ENCODE results near the gene DLG5.

DLG5 gene

DNA sequence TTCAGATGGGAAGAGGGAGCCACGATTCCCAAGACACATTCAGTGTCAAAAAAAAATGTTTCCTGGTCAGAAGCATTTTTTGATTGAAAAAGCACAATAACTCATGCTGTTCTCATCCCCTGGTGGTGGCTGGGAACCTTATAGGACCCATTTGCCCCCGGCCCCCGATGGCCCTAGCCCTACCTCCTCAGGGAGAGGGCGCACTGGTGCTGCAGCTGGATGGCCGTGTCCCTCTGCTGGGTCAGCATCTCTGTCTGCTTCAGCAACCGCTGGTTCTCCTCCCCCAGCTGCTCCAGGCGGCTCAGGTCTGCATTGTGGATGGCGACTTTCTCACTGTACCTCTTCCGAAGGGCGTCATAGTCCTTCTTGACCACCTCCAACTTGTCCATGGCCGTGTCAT, 83.3 kb downstream of the DLG5 start:
- TF ChIP-seq SIN3A (IDR thresholded peaks at IDR 0.05; ENCODE audit: borderline replicate concordance, insufficient read depth, low read length): no peak
- TF ChIP-seq FOXP2 (optimal IDR thresholded peaks at IDR 0.05; ENCODE audit: borderline replicate concordance, extremely low read depth, extremely low read length, insufficient read depth): no peak
- no peak for TF ChIP-seq POLR2AphosphoS5 (IDR thresholded peaks at IDR 0.05; ENCODE audit: low read depth, low read length)
- no peak for TF ChIP-seq TAF1 (IDR thresholded peaks at IDR 0.05; ENCODE audit: borderline replicate concordance, insufficient read depth, low read length)
- TF ChIP-seq REST (IDR thresholded peaks at IDR 0.05; ENCODE audit: insufficient read depth in 1 of 2, low read depth in 2 of 2, low read length in 2 of 2): no peak

DNA sequence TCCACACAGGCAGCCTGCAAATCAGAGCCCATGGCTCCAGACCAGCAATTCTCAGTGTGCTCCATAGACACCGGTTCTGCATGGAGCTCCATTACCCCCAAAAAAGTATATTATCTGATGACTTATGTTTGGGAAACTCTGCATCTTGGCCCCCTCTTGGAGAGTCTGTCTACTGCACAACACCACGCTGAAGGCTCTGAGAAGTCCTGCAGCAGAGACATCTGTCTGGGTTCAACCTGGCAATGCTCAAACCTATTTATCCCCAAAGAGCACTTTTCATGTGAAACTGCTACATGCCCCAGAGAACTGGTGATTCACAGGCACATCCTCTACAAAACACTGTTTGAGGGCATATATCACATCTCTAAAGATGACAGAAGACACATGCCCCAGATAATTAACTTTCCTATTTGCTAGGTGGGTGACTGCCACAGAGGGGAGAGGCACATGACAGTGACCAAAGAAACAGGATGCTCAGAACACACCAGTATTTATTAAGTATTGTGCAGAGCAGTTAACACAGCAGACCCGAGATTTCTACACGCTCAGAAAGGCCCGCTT, 83.8 kb downstream of the DLG5 start:
- TF ChIP-seq FOXP2 (optimal IDR thresholded peaks at IDR 0.05; ENCODE audit: borderline replicate concordance, extremely low read depth, extremely low read length, insufficient read depth) (no peak), TAF1 (IDR thresholded peaks at IDR 0.05; ENCODE audit: borderline replicate concordance, insufficient read depth, low read length) (no peak), REST (IDR thresholded peaks at IDR 0.05; ENCODE audit: insufficient read depth in 1 of 2, low read depth in 2 of 2, low read length in 2 of 2) (no peak)

DNA sequence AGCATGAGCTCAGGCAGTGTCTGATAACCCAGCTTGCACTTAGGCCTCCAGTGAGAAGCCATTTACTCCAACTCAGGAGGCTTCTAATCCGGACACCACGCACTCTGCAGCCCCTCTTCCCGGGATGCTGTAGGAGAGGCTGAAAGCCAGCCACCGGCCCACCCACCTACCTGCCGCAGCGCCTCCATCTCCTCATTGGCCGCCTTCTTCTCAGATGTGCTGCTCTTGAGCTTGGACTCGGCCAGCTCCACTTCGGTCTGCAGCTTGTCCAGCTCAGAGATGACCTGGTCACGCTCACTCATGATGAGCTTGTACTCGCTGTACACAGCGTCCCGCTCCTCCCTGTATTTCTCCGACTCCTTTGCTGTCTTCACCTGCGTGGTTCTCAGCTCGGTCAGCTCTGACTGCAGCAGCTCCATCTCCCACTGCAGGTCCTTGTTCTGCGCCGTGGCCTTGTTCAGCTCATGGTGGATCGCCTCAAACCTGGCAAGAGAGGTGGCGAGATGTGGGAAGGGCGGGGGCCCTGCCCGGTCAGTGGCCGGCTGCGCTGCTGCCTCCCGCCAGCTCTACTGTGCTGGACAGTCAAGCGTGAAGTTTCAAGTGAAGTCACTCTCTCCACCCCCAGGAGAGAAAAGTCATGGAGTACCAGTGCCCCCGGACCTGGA, 84.7 kb downstream of the DLG5 start:
- TF ChIP-seq POLR2AphosphoS5 (IDR thresholded peaks at IDR 0.05; ENCODE audit: low read depth, low read length) (no peak), REST (IDR thresholded peaks at IDR 0.05; ENCODE audit: insufficient read depth in 1 of 2, low read depth in 2 of 2, low read length in 2 of 2) (no peak), TAF1 (IDR thresholded peaks at IDR 0.05; ENCODE audit: borderline replicate concordance, insufficient read depth, low read length) (no peak), FOXP2 (optimal IDR thresholded peaks at IDR 0.05; ENCODE audit: borderline replicate concordance, extremely low read depth, extremely low read length, insufficient read depth) (no peak), SIN3A (IDR thresholded peaks at IDR 0.05; ENCODE audit: borderline replicate concordance, insufficient read depth, low read length) (no peak)

DNA sequence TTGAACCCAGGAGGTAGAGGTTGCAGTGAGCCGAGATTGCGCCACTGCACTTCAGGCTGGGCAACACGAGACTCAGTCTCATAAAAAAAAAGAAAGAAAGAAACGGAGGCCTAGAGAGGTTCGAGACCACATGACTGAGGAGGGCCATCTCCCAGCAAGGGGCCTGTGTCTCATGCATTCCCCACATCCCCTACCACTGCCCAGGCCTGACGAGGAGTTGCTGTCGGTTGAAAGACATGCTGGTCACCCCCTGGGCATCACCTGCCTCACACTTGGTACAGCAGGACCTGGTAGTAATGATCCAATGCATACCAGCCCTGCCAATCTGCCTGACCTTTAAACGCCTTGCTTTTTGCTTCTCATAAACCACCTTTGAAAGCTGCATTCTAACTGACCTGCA, 85.9 kb downstream of the DLG5 start:
- TF ChIP-seq SIN3A (IDR thresholded peaks at IDR 0.05; ENCODE audit: borderline replicate concordance, insufficient read depth, low read length): no peak
- no peak for TF ChIP-seq POLR2AphosphoS5 (IDR thresholded peaks at IDR 0.05; ENCODE audit: low read depth, low read length)
- no peak for TF ChIP-seq TAF1 (IDR thresholded peaks at IDR 0.05; ENCODE audit: borderline replicate concordance, insufficient read depth, low read length)
- TF ChIP-seq FOXP2 (optimal IDR thresholded peaks at IDR 0.05; ENCODE audit: borderline replicate concordance, extremely low read depth, extremely low read length, insufficient read depth): no peak
- no peak for TF ChIP-seq REST (IDR thresholded peaks at IDR 0.05; ENCODE audit: insufficient read depth in 1 of 2, low read depth in 2 of 2, low read length in 2 of 2)

All from PFSK-1 (cell line).